ENCODE results near the gene CDS1. TPM values are rescaled to one million over a fixed set of nuclear protein-coding genes. Genes with fewer than 3 reads are reported as not detected.
A peak's percentile ranks its signal among the peaks of the same experiment; 100 is the strongest.

CDS1 gene
- total and polyA plus RNA-seq, 2 of the 8 experiments (the other 6 are each of a cell fraction or from before 2014, with no cell fraction given), result 8.7 to 13.9 TPM

DNA sequence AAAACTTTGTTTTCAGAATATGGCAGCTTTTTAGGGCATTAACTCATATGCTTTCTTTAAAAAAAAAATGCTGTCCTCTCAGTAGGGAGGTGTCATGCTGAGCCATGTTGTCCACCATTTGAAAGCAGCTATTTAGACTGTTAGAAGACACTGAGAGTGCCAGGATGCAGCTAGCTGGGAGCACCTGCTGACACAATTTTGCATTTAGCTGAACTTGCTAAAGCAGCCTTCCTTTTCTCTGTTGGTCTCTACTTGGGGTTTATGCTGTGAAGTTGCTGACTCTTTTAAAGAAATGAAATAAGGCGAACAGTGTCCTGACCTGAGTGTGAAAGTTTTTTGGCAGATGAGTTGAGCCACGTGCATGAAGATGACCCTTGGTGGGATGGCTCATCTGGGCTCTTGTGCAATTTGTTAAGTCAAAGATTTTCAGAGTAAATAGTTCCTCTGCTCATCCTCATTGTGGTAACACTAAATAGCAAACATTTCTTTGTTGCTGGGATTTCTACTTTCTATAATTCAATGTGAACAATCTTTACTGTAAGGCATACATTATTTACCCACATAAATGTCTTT, 64.5 kb downstream of the CDS1 start:
- Histone ChIP-seq H2AFZ (ENCODE audit: low read length) (no peak overlapping the region), H2BK15ac (ENCODE audit: low read length) (no peak overlapping the region), H3K9ac (replicated peaks in 1 of 4; ENCODE audit: extremely low read depth in 1 of 4, low read depth in 3 of 4, low read length in 3 of 4) (no peak overlapping the region), H3K23ac (ENCODE audit: insufficient read length) (no peak overlapping the region), H3K4me1 (replicated peaks in 1 of 4; ENCODE audit: control insufficient read depth in 3 of 4, insufficient read depth in 4 of 4, low read length in 3 of 4) (peaks cover 5 to 12% (median 6%) of the 10 kb centered on the region in 4 experiments; a peak in 6 of 7 replicates), H4K91ac (replicated peaks; ENCODE audit: insufficient read length, low read length) (no peak overlapping the region), H3K56ac (replicated peaks; ENCODE audit: insufficient read length, low read depth, low read length) (no peak overlapping the region), H4K5ac (ENCODE audit: insufficient read length, low read depth, low read length) (no peak overlapping the region), H3K79me2 (ENCODE audit: control insufficient read depth in 1 of 2, insufficient read depth in 2 of 2, low read length in 2 of 2) (no peaks in the 10 kb centered on the region), H3K27me3 (replicated peaks in 1 of 4; ENCODE audit: control insufficient read depth in 3 of 4, extremely low read depth in 1 of 4, insufficient read depth in 3 of 4, low read length in 3 of 4) (no peaks in the 10 kb centered on the region), H3K4ac (replicated peaks; ENCODE audit: insufficient read length, low read depth, low read length) (no peak overlapping the region), H3K4me2 (ENCODE audit: insufficient read depth in 1 of 2, low read depth in 2 of 2, low read length in 2 of 2) (peak overlapping the region; percentile 51 to 54), H3K27ac (ENCODE audit: low read depth, low read length) (no peak overlapping the region), H4K8ac (ENCODE audit: extremely low read depth, insufficient read depth, low read length) (no peak overlapping the region), H2BK5ac (ENCODE audit: low read depth, low read length) (no peak overlapping the region; the same call in 1 of the 2 replicates), H3K9me3 (ENCODE audit: insufficient read depth in 2 of 2, low read depth in 1 of 2, low read length in 1 of 2) (no peaks in the 10 kb centered on the region), H4K20me1 (replicated peaks in 1 of 2; ENCODE audit: control insufficient read depth in 1 of 2, insufficient read depth in 2 of 2, low read length in 2 of 2) (no peaks in the 10 kb centered on the region), H2BK20ac (ENCODE audit: low read length) (no peak overlapping the region), H2BK120ac (replicated peaks; ENCODE audit: low read depth, low read length) (no peak overlapping the region), H3K23me2 (ENCODE audit: low read depth, low read length) (no peaks in the 10 kb centered on the region), H2AK5ac (ENCODE audit: low read depth, low read length) (no peak overlapping the region), H3K79me1 (ENCODE audit: low read depth, low read length) (no peaks in the 10 kb centered on the region; the same call in 1 of the 2 replicates), H3K4me3 (ENCODE audit: extremely low read depth in 1 of 4, insufficient read depth in 2 of 4, low read depth in 3 of 4, low read length in 4 of 4) (no peak overlapping the region; a peak in 1 of 8 replicates), H3K14ac (ENCODE audit: insufficient read length) (no peak overlapping the region), H3K18ac (ENCODE audit: extremely low read depth, low read length) (no peak overlapping the region), H2BK12ac (ENCODE audit: low read depth, low read length) (no peak overlapping the region), H3K36me3 (ENCODE audit: control insufficient read depth in 2 of 4, insufficient read depth in 4 of 4, low read length in 3 of 4) (peaks cover 0 to 24% (median 7%) of the 10 kb centered on the region in 4 experiments; a peak in 6 of 8 replicates)
- DNase-seq (ENCODE audit: low read depth in 1 of 2, low spot score in 2 of 2) (peak in 1 of 2 experiments; percentile 34), FAIRE-seq (peak; percentile 94)
- WGBS, 2 experiments (ENCODE audit: extremely low coverage in 1 of 2, insufficient coverage in 1 of 2, insufficient read length in 1 of 2, insufficient replicate concordance in 2 of 2, low coverage in 1 of 2, low lambda C conversion rate in 2 of 2, missing lambda C conversion rate in 1 of 2), result 2% methylated on average over 2 of the region's 2 CpGs; no CpG with 5 or more reads in 1 of the 2 experiments
- ChIA-PET POLR2A (ENCODE audit: partially characterized antibody) (interaction anchor here (1.1 kb wide), 1 partner anchor 9 kb away, joined by 3 read pairs; no protein-coding TSS in a partner anchor), CTCF (ENCODE audit: partially characterized antibody) (interaction anchor here (0.6 to 1.7 kb wide), 6 partner anchors 10 to 137 kb away, joined by 3 to 4 read pairs (median 3); no protein-coding TSS in a partner anchor)
- TF ChIP-seq CEBPB (IDR thresholded peaks at IDR 0.05; ENCODE audit: low read depth, low read length) (no peak), MAX (IDR thresholded peaks at IDR 0.05) (0 out of 2 replicates have a peak, but pooled peaks have one; percentile 45), TCF12 (IDR thresholded peaks at IDR 0.05; ENCODE audit: low read depth, low read length) (0 out of 2 replicates have a peak, but pooled peaks have one; percentile 7)

All from H1 (cell line).